PFSK-1 (cell line): ENCODE results near the gene MAPKAPK2.

Experiments used
- FOXP2 ChIP-seq: optimal IDR thresholded peaks from 2 replicates; pipeline ENCODE3; 2011; ENCODE audit warnings: borderline replicate concordance, control low read depth, inconsistent platforms; ENCODE audit not compliant: insufficient read depth; ENCODE audit errors: extremely low read length, extremely low read depth
- POLR2AphosphoS5 ChIP-seq: IDR thresholded peaks from 2 replicates; pipeline ENCODE4 v1.6.1; 2012; ENCODE audit warnings: low read depth, mild to moderate bottlenecking, control low read depth, low read length, moderate library complexity
- SIN3A ChIP-seq: IDR thresholded peaks from 2 replicates; pipeline ENCODE4 v1.6.1; 2012; ENCODE audit warnings: mild to moderate bottlenecking, low read length, moderate library complexity, borderline replicate concordance; ENCODE audit not compliant: insufficient read depth
- TAF1 ChIP-seq: IDR thresholded peaks from 2 replicates; pipeline ENCODE4 v1.6.1; 2012; ENCODE audit warnings: low read length, control low read depth, borderline replicate concordance; ENCODE audit not compliant: insufficient read depth
- TF ChIP-seq, protein P1 (sequence below), 2 experiments: IDR thresholded peaks; 2 replicates each; pipeline versions ENCODE4 v1.6.1 to v1.8.0; 2011 to 2012; ENCODE audit warnings: low read depth in 2 of 2, low read length in 2 of 2, control low read depth in 1 of 2, inconsistent platforms in 1 of 2, mild to moderate bottlenecking in 1 of 2, moderate library complexity in 1 of 2; ENCODE audit not compliant: insufficient read depth in 1 of 2

Gene MAPKAPK2

DNA sequence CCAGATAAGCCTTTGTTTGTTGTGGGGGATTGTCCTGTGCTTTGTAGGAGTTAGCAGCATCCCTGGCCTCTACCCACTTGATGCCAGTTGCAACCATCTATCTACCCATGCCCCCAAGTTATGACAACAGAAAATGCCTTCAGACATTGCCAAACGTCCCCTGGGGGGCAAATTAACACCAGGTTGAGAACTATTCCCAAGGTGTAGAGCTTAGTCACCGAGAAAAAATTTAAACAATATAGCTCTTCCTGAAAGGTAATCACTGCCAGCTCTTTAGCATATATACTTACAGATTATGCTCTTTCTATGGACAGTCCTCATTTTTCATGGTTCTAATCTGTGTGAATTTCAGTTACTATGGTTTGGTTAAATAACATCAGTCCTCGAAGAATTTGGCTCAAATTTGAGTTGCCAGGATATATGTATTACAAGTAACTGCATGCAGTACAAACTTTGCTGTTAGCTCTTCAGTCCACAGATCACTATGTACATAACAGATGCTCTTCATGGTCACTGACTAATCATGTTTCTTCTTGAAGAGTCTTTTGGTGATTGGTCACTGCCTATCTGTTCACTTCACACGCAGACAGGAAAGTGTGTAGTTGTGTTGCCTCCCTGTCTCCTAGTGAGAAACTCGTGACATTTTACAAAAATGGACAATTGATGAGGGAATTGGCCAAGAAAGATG lies 25.2 kb downstream of the MAPKAPK2 start:
- TF ChIP-seq SIN3A: no peak
- TF ChIP-seq, protein P1, sequence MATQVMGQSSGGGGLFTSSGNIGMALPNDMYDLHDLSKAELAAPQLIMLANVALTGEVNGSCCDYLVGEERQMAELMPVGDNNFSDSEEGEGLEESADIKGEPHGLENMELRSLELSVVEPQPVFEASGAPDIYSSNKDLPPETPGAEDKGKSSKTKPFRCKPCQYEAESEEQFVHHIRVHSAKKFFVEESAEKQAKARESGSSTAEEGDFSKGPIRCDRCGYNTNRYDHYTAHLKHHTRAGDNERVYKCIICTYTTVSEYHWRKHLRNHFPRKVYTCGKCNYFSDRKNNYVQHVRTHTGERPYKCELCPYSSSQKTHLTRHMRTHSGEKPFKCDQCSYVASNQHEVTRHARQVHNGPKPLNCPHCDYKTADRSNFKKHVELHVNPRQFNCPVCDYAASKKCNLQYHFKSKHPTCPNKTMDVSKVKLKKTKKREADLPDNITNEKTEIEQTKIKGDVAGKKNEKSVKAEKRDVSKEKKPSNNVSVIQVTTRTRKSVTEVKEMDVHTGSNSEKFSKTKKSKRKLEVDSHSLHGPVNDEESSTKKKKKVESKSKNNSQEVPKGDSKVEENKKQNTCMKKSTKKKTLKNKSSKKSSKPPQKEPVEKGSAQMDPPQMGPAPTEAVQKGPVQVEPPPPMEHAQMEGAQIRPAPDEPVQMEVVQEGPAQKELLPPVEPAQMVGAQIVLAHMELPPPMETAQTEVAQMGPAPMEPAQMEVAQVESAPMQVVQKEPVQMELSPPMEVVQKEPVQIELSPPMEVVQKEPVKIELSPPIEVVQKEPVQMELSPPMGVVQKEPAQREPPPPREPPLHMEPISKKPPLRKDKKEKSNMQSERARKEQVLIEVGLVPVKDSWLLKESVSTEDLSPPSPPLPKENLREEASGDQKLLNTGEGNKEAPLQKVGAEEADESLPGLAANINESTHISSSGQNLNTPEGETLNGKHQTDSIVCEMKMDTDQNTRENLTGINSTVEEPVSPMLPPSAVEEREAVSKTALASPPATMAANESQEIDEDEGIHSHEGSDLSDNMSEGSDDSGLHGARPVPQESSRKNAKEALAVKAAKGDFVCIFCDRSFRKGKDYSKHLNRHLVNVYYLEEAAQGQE (IDR thresholded peaks at IDR 0.05; ENCODE audit: insufficient read depth in 1 of 2, low read depth in 2 of 2, low read length in 2 of 2): no peak
- no peak for TF ChIP-seq POLR2AphosphoS5
- no peak for TF ChIP-seq TAF1

DNA sequence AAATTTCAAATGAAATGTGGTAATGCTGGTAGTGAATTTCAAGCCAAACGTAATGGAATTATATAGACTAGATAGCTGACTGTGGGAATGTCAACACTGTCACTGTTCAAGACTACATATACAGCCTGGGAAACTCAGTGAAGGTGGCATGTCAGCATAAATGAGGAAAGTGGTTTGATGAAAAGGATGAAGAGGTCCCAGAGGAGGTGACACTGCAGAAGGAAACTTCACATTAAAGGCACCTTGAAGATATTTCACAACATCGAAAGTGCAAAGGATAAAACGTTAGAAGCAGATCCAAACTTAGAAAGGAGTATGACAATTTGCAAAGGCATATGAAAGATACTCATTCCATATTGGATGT lies 25.7 kb downstream of the MAPKAPK2 start:
- TF ChIP-seq POLR2AphosphoS5 (no peak), FOXP2 (no peak), SIN3A (no peak), TAF1 (no peak)
- TF ChIP-seq, protein P1 (IDR thresholded peaks at IDR 0.05; ENCODE audit: insufficient read depth in 1 of 2, low read depth in 2 of 2, low read length in 2 of 2): no peak

DNA sequence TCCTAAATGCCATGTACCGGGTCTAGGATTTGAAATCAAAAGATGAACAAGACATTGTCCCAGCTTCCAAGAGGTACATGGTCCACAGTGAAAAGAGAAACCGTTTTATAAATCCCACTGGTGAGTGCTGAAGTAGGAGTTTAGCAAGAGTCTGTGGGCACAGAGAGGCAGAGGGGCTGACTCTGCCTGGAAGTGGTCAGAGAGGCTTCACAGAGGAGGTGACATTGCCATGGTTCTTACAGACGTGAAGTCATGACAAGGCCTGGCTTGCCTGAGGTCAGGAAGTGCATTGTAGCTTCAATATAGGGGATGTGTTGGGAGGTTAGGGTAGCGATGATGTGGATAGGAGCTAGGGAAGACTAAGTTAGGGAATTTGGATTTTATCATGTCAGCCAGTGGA lies 28.4 kb downstream of the MAPKAPK2 start:
- TF ChIP-seq, protein P1 (IDR thresholded peaks at IDR 0.05; ENCODE audit: insufficient read depth in 1 of 2, low read depth in 2 of 2, low read length in 2 of 2): no peak
- TF ChIP-seq POLR2AphosphoS5: no peak
- no peak for TF ChIP-seq SIN3A
- TF ChIP-seq FOXP2: no peak
- no peak for TF ChIP-seq TAF1

DNA sequence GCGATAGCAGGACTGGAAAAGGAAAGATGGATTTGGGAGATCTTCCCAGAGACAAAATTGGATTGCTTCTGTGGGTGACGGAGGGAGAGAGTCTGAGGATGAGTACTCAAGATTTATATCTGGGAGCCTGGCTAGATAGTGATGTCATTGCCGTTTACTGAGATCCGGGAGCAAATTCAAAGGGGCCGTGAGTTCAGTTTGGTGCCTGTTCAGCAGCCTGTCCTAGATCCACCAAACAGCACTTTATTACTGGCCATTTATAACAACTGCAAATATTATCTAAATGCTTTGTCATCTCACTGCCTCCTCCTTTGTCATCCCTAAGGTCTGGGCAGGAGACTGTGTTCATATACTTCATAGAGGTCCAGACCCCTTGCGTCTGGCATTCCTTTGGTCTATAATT lies 29.2 kb downstream of the MAPKAPK2 start:
- TF ChIP-seq SIN3A: no peak
- TF ChIP-seq, protein P1 (IDR thresholded peaks at IDR 0.05; ENCODE audit: insufficient read depth in 1 of 2, low read depth in 2 of 2, low read length in 2 of 2): no peak

DNA sequence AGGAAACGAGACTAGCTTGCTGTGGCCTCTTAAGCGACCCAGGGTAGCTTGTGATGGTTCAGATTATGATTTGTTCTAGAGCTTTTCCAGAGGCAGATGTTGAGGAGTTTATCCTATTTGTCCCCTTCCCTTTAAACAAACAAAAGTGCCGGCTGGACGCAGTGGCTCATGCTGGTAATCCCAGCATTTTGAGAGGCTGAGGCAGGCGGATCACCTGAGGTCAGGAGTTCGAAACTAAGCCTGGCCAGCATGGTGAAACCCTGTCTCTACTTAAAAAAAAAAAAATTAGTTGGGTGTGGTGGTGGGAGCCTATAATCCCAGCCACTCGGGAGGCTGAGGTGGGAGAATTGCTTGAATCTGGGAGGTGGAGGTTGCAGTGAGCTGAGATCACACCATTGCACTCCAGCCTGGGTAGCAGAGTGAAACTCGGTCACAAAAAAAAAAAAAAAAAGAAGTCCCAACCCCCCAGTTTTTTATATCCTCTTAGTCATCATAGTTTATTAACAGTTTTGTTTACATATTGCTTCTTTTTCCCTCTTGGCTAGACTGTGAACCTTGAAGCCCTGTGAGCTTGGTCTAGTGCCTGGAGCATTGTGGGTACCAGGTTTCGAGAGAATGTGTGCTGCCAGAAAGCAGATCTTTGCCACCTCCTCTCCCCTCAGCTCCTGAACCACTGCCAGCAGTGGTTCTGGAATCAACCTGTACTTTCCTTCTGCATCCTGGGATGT lies 29.8 kb downstream of the MAPKAPK2 start:
- TF ChIP-seq TAF1: no peak
- no peak for TF ChIP-seq POLR2AphosphoS5
- TF ChIP-seq FOXP2: no peak
- no peak for TF ChIP-seq SIN3A
- TF ChIP-seq, protein P1 (IDR thresholded peaks at IDR 0.05; ENCODE audit: insufficient read depth in 1 of 2, low read depth in 2 of 2, low read length in 2 of 2): no peak
